Fibroblast of pulmonary artery (primary cell): ENCODE results near the gene KIRREL3.

Experiments
- DNase-seq: peaks from one replicate; pipeline ENCODE4 v3.0.0-alpha.2; 2010; ENCODE audit warnings: low read depth
- H3K4me3 ChIP-seq: replicated peaks from 2 replicates; pipeline ENCODE4 v1.5.1; 2011; ENCODE audit warnings: low read depth, mild to moderate bottlenecking, control low read depth, low read length, moderate library complexity
- CTCF ChIP-seq: IDR thresholded peaks from 2 replicates; pipeline ENCODE4 v1.5.1; 2011; ENCODE audit warnings: mild to moderate bottlenecking, control low read depth, low read length, inconsistent platforms; ENCODE audit errors: missing control alignments

KIRREL3 gene

GRCh38 chr11:126596474-126596873 is 404.1 kb downstream of the KIRREL3 start:
- TF ChIP-seq CTCF, result no peak
- no peak for DNase-seq
- H3K4me3 ChIP-seq, result no peak overlapping the region

DNA sequence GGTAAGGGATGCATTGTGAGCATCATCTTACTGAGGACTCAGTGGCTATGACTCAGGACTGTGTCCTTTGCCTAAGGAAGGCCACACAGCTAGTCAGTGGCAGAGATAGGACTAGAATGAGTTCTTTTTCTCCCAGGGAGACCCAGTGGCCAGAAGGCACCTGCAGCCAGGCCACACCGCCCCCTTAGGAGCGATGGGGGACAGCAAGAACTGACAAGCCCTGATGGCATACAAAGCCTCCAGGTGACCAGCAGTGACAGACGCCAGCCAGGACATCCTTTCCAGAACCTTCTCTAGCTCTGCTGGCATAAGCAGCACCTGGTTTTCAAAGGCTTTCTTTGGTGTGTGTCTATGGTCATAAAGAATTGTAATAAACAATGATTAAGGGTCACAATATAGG is 405.0 kb downstream of the KIRREL3 start:
- DNase-seq, result no peak
- TF ChIP-seq CTCF, result no peak
- no peak overlapping the region for H3K4me3 ChIP-seq

DNA sequence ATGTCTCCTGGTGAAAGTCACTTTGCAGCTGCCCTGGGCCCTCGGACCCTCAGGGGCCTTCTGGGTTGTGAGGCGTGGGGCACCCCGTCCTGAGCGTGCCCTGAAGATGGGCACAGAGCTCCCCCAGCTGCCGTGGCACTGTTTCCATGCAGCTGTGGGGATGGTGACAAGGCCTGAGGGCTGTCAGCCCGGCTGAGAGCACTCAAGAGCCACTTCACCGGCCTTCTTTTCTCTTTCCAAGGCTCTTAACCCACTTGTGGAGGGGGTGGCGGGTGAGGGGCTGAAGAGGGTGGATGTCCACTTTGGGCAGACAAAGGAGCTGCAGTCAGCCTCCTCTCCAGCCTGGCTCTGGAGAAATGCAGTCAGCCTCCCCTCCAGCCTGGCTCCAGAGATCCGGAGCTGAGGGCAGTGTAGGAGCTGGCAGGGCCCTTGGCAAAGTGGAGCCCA is 405.6 kb downstream of the KIRREL3 start:
- H3K4me3 ChIP-seq, result no peak overlapping the region
- TF ChIP-seq CTCF, result no peak
- no peak for DNase-seq

- no peak for TF ChIP-seq CTCF
- DNase-seq, result no peak
These were observed 407.8 kb downstream of the KIRREL3 start for GRCh38 chr11:126592496-126593410.

DNA sequence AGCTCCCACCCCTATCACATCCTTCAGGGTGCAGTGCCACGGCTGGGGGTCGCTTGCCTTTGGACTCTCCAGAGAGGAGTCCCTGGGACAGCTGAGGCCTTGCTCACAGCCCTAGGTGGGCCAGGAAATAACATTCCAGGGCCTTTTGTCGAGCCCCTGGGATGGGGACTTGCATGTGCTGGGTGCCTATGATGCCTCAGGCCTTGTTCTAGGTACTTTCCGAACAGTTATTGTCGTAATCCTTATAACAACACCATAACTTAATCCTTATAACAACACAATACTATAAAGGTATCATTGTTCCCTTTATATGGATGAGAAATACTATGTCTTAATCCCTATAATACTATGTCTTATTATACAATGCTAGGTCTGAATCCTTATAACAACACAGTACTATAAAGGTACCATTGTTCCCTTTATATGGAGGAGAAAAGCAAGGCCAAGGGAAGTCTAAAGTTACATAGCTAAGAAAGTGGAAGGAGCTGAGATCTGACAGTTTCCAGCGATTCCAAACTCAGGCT is 408.5 kb downstream of the KIRREL3 start:
- no peak for TF ChIP-seq CTCF
- no peak for DNase-seq
- no peak overlapping the region for H3K4me3 ChIP-seq

More at GRCh38 chr11:126592496-126593410, 407.8 kb downstream of the KIRREL3 start:
- no peak overlapping the region for H3K4me3 ChIP-seq

- no peak for DNase-seq
- no peak overlapping the region for H3K4me3 ChIP-seq
- TF ChIP-seq CTCF, result no peak
These were observed 411.1 kb downstream of the KIRREL3 start for GRCh38 chr11:126589492-126589803.
